AG04449 (cell line): ENCODE measurements around the gene ESR1.

Source experiments
- CTCF ChIA-PET: fragments of 350-600 bp; formaldehyde crosslinking; extraction: SDS; loops from one replicate; lab custom pipeline; 2021; ENCODE audit warnings: antibody characterized with exemption; lab: Yijun Ruan, JAX
- POLR2A ChIA-PET: fragments of 400-600, 350-600 bp; formaldehyde crosslinking; extraction: SDS; loops from one replicate; lab custom pipeline; 2020; ENCODE audit warnings: antibody characterized with exemption, inconsistent platforms; lab: Yijun Ruan, JAX
- DNase-seq: peaks from one replicate; pipeline ENCODE4 v3.0.0-alpha.2; 2010; ENCODE audit warnings: low read depth, low spot score
- H3K4me3 ChIP-seq: 2 replicates; pipeline ENCODE4 v1.5.1; 2011; ENCODE audit warnings: low read depth, mild to moderate bottlenecking, control low read depth, low read length
- TF ChIP-seq, protein P1 (sequence below): IDR thresholded peaks from one replicate; pipeline ENCODE4 v1.5.1; 2011; ENCODE audit warnings: mild to moderate bottlenecking, moderate library complexity, low read length, control low read depth, inconsistent platforms; ENCODE audit not compliant: insufficient read depth; ENCODE audit errors: missing control alignments

Gene ESR1

DNA sequence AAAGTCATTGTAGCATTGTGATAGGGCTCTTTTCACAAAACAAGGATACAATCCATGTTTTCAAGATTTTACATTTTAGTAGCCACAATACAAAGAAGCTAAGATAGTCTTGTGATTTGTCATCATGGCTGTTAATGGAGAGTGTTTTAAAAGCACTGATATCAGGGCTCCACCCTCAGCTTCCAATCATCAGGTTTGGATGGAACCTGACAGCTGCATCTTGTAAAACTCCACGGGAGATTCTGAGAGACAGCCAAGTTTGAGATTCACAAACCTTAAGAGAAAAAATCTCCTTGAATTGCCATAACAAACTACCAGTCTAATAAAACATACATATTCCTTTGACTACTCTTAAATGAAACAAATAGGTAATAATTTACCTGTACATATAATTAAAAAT lies 280.2 kb downstream of the ESR1 start:
- H3K4me3 ChIP-seq: no peak overlapping the region
- POLR2A ChIA-PET: no interaction called here
- CTCF ChIA-PET: interaction anchor here (1.0 kb wide), 1 partner anchor 9 kb away, joined by 3 read pairs; no protein-coding TSS in a partner anchor

DNA sequence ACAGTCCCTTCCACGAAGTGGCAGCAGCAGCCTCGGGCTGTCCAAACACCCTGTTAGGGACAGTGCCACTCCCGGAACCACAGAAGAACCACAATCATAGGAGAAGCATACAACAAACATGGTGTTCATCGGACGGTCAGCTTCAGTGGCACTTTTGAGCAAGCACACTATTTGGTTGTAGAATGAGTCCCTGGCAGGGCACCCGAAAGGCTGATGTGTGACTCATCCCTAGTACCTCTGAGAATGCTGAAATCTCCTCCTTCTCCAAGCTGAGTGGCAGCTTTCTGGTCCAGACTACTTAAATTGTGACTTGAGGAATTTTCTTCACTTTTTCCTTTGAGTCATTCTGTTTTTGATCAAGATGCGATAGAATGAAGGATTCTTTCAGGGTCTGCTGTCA lies 282.5 kb downstream of the ESR1 start:
- CTCF ChIA-PET: no interaction called here
- POLR2A ChIA-PET: no interaction called here
- no peak overlapping the region for H3K4me3 ChIP-seq
- DNase-seq: no peak
- TF ChIP-seq, protein P1, sequence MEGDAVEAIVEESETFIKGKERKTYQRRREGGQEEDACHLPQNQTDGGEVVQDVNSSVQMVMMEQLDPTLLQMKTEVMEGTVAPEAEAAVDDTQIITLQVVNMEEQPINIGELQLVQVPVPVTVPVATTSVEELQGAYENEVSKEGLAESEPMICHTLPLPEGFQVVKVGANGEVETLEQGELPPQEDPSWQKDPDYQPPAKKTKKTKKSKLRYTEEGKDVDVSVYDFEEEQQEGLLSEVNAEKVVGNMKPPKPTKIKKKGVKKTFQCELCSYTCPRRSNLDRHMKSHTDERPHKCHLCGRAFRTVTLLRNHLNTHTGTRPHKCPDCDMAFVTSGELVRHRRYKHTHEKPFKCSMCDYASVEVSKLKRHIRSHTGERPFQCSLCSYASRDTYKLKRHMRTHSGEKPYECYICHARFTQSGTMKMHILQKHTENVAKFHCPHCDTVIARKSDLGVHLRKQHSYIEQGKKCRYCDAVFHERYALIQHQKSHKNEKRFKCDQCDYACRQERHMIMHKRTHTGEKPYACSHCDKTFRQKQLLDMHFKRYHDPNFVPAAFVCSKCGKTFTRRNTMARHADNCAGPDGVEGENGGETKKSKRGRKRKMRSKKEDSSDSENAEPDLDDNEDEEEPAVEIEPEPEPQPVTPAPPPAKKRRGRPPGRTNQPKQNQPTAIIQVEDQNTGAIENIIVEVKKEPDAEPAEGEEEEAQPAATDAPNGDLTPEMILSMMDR: no peak

More for the DNA sequence above, 280.2 kb downstream of the ESR1 start:
- TF ChIP-seq, protein P1: no peak
- DNase-seq: no peak

DNA sequence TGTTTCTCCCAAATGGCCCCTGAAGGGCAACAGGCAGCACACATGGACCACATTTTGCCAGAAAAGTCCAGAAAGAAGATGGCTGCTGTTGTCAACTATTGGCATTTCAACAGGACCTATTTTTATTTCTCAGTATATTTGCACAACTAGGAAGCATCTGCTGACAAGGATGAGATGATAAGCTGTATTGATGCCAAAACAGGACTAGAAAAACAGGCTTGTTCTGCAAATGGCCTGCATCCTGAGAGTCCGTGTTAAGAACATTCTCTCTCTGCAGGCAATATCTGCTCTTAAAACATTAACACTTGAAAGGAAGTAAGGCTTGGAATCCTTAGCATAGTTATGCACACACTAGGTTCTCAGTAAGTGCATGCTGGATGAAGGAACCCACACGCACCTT lies 283.7 kb downstream of the ESR1 start:
- no peak overlapping the region for H3K4me3 ChIP-seq
- CTCF ChIA-PET: no interaction called here
- POLR2A ChIA-PET: no interaction called here
- TF ChIP-seq, protein P1: no peak
- no peak for DNase-seq

DNA sequence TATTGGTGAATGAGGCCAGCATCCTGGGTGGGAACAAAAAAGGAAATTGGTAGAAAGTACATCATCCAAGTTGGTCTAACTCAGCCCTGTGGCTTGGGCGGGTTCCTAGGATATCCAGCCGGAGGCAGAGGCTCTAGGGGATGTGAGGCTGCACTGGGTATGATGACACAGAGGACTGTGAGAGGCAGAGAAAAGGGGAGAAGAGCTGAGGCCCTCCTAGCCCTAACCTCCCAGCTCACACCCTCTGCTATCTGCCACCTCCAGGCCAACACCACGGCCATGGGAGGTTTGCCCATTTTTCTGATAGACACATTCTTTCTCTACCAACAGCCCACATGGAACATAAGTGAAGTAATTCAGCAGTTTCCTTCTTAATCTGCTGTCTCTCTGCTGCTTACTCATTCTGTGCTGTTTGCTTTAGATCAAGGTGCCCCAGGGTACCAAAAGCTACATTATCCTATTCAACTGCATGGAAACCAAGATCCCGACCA lies 284.4 kb downstream of the ESR1 start:
- no peak overlapping the region for H3K4me3 ChIP-seq
- TF ChIP-seq, protein P1: no peak
- CTCF ChIA-PET: no interaction called here
- POLR2A ChIA-PET: interaction anchor here (0.5 kb wide), 1 partner anchor 258 kb away, joined by 3 read pairs; no protein-coding TSS in a partner anchor
- no peak for DNase-seq

DNA sequence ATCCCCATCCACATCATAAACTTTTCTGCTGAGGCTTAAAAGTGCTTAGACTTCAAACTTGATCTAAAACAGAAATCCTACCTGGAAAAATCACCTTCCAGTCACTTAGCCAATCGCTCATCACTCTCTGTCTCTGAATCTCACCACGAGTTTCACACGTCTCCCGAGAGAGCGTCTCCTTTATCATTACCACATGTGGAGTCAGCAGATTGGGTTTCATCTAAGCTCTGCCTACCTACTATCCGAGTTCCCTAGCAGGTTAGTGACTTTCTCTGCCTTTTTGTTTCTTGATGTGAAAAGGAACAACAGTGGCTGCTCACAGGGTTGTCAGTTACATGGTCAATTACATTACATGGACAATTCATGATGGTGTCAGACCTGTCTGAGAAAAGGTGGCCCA lies 286.2 kb downstream of the ESR1 start:
- ChIA-PET POLR2A (no interaction called here), CTCF (no interaction called here)
- no peak overlapping the region for H3K4me3 ChIP-seq
- TF ChIP-seq, protein P1: no peak
- DNase-seq: no peak

DNA sequence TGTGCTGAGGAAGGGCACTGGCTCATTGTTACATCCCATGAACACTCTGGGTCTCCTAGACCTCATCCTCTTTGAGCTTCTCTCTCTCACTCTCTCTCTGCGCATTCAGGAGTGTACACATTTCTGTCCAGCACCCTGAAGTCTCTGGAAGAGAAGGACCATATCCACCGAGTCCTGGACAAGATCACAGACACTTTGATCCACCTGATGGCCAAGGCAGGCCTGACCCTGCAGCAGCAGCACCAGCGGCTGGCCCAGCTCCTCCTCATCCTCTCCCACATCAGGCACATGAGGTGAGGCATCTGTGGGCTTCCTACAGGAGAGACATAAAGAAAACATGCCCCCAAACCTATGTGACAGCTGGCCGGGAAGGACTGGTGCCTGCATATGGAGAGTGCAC lies 286.8 kb downstream of the ESR1 start:
- CTCF ChIA-PET: interaction anchor here (2.4 kb wide), 1 partner anchor 23 kb away, joined by 6 read pairs; no protein-coding TSS in a partner anchor
- TF ChIP-seq, protein P1: no peak
- no peak overlapping the region for H3K4me3 ChIP-seq
- POLR2A ChIA-PET: no interaction called here
- DNase-seq: no peak
